HT1080 (cell line): ENCODE results near the gene TIMP4. TPM values are rescaled to one million over a fixed set of nuclear protein-coding genes. Genes with fewer than 3 reads are reported as not detected.

Experiments
- DNase-seq: peaks from one replicate; pipeline ENCODE4 v3.0.0-alpha.2; 2015; ENCODE audit warnings: low read depth
- polyA plus RNA-seq, 2 experiments: library from polyadenylated mRNA; depleted of rRNA; stranded (reverse); fragments of >200 nt; gene quantifications; 2 replicates each; pipeline ENCODE4 v1.2.3, GENCODE V29; 2015
- total RNA-seq: library from RNA; depleted of rRNA; stranded (reverse); fragments of >200 nt; shearing (Covaris generic); gene quantifications from 2 replicates; pipeline ENCODE4 v1.2.3, GENCODE V29; 2014; rRNA removed

The TIMP4 gene
- not detected in 2 replicates for total RNA-seq
- polyA plus RNA-seq (2015; cell fraction: cytosol; rRNA removed) = not detected in 2 replicates
- polyA plus RNA-seq (2015; cell fraction: nucleus; rRNA removed) = not detected in 2 replicates

GRCh38 chr3:12158387-12159226 lies at the start of gene TIMP4:
TIMP4 (minus strand) TSS chr3:12158912; CDS start chr3:12158840, 72 bp downstream.
- DNase-seq = peak; percentile 5

- DNase-seq = no peak
Measured at GRCh38 chr3:12205171-12205570, 46.5 kb upstream of the TIMP4 start.

- no peak for DNase-seq
Measured at GRCh38 chr3:12201813-12202212, 43.1 kb upstream of the TIMP4 start.

- DNase-seq = no peak
Measured at GRCh38 chr3:12198301-12198700, 39.6 kb upstream of the TIMP4 start.

GRCh38 chr3:12197475-12197874 lies 38.8 kb upstream of the TIMP4 start:
- DNase-seq = no peak

DNA sequence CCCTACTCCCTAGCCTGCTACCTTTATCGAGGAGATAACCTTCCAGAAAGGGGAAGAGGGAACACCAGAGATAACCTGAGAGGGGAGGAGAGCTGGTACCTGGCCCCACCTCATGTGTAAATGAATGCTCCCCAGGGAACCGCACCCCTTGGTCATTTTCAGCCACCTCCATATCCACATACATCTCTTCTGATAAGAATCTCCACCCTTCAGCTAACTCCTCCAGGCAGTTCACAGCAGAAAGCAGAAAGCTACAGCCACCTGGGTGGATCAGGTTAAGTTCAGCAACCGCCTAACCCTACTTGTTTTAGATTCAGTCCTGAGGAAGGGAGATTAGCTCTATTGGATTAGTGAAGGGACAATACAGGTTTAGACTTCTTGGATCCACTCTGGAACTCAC lies 38.0 kb upstream of the TIMP4 start:
- DNase-seq = no peak

- no peak for DNase-seq
Measured at GRCh38 chr3:12195231-12195630, 36.5 kb upstream of the TIMP4 start.

- DNase-seq = no peak
Measured at GRCh38 chr3:12194669-12195161, 36.0 kb upstream of the TIMP4 start.

DNA sequence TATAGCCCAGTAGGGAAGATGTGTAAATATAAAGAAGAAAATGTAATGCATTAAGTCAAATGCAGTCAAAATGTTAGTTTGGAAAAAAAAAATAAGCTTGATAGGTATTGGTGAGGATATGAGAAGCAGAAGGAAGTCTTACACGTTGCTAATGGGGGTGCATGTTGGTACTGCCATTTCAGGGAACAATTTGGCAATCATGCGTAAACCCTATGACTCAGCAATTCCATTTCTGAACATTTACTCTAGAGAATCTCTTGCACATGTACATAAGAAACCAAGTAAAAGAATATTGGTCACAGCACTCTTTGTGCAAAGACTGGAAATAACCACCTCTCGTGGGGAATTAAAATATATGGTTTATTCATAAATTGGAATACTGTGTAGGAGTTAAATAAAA lies 35.5 kb upstream of the TIMP4 start:
- peak; percentile 79 for DNase-seq

DNA sequence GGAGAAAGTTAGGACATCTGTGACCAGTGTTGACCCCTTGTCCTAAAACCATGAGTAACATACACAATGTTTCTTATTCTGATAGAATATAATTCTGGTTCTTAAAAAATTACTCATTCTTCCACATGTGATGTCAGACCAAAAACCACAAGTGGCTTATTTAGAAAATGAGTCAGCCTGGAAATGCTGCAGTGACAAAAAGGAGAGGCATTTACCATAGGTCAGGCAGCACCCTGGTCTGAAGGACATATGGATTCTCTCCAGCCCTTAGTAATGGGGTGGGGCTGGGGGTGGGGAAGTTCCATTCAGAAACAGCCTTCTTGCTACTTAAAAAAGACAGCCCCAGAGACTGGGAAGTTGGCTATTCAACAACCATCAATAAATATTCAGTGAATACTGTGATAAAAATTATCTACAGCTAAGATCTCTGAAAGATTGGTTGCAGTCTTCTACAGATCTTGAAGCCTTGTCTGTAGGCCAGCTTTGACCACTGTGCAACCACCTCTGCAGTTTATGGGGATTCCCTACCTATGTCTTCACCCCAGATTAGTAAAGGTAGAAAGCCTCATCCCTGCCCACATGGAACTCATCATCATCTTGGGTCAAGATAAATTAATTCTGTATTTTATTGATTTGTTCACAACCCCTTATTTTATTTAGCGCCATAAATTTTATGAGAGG lies 34.9 kb upstream of the TIMP4 start:
- DNase-seq = peak; percentile 98

GRCh38 chr3:12192655-12193484 lies 34.2 kb upstream of the TIMP4 start:
- no peak for DNase-seq

- DNase-seq = no peak
Measured at GRCh38 chr3:12192173-12192572, 33.5 kb upstream of the TIMP4 start.

- no peak for DNase-seq
Measured at GRCh38 chr3:12191559-12191958, 32.8 kb upstream of the TIMP4 start.

- no peak for DNase-seq
Measured at GRCh38 chr3:12190832-12191231, 32.1 kb upstream of the TIMP4 start.

DNA sequence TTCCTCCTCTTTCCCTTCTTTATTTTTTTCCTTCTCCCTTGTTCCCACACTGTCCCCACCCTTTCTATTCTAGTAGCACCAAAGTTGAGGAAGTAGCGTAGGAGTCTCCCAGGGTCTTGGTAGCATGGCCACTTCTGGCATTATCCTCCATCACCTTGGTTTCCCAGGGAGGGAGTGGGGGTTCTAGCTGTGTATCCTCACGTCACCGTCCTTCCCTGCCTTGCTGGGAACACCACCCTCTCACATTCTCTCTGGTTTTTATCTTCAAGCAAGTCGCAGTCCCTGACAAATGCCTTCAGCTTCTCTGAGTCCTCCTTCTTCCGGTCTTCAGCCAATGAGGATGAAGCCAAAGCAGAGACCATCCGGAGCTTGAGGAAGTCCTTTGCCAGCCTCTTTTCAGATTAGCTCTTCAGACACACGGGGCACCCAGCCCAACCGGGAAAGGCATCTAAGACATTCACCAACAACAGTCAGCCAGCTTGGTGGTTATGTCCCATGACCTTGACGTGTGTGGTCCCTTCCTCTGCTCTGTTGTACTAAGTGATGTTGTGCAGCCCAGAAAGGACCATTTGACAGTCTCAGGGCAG lies 31.6 kb upstream of the TIMP4 start:
- no peak for DNase-seq

- DNase-seq = no peak
Measured at GRCh38 chr3:12188681-12189287, 30.1 kb upstream of the TIMP4 start.

DNA sequence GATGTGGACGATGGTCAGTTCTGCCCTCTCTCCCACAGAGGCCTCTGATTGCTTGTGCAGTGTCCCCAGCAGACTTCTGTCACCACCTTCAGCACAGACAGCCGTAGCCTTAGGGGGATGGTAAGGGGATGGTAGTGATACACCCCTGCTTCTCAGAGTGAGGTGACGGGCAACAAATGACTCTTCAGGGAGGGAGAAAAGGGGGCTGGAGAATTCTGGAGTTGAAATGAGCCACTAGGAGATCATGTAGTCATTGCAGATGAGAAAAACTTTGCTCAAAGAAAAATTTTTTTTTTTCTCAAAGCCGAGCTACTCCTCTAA lies 29.6 kb upstream of the TIMP4 start:
- DNase-seq = no peak

GRCh38 chr3:12187448-12188327 lies 29.0 kb upstream of the TIMP4 start:
- peak; percentile 39 for DNase-seq

- DNase-seq = no peak
Measured at GRCh38 chr3:12186515-12187286, 28.0 kb upstream of the TIMP4 start.
